HG03354 (cell line): ENCODE data around the gene PERM1.

Source experiments
- ATAC-seq: cut with Tn5 transposase; IDR thresholded peaks from one replicate; pipeline ENCODE4 v1.9.1; 2021; ENCODE audit warnings: mild to moderate bottlenecking; ENCODE audit not compliant: unreplicated experiment, poor library complexity, severe bottlenecking

PERM1 gene

GRCh38 chr1:969260-969855 is 12.5 kb downstream of the PERM1 start:
- no peak for ATAC-seq

- no peak for ATAC-seq
These were observed 14.2 kb downstream of the PERM1 start for GRCh38 chr1:967466-968343.

- ATAC-seq: peak; percentile 75
These were observed 15.1 kb downstream of the PERM1 start for GRCh38 chr1:966704-967300.

- ATAC-seq: peak; percentile 33
These were observed 15.7 kb downstream of the PERM1 start, which contains the start of gene PLEKHN1 for GRCh38 chr1:966135-966703. TSS of gene PLEKHN1 (plus strand) at chr1:966482. CDS start at chr1:966532, 50 bp downstream.

GRCh38 chr1:965526-966134 is 16.3 kb downstream of the PERM1 start:
- no peak for ATAC-seq

GRCh38 chr1:964691-965525 is 17.0 kb downstream of the PERM1 start:
- ATAC-seq: no peak

GRCh38 chr1:963746-964525 is 18.0 kb downstream of the PERM1 start:
- no peak for ATAC-seq

- ATAC-seq: no peak
These were observed 18.6 kb downstream of the PERM1 start for GRCh38 chr1:963301-963651.

- ATAC-seq: no peak
These were observed 19.3 kb downstream of the PERM1 start for GRCh38 chr1:962381-963300.

GRCh38 chr1:961132-961669 is 20.7 kb downstream of the PERM1 start:
- ATAC-seq: no peak

- ATAC-seq: peak; percentile 52
These were observed 21.3 kb downstream of the PERM1 start, which contains the start of gene KLHL17 for GRCh38 chr1:960363-961131. TSS of gene KLHL17 (plus strand) at chr1:960584. CDS start at chr1:960694, 110 bp downstream.

- ATAC-seq: peak; percentile 4
These were observed 22.0 kb downstream of the PERM1 start for GRCh38 chr1:959731-960362.

- peak; percentile 74 for ATAC-seq
These were observed 22.8 kb downstream of the PERM1 start, which contains the start of gene NOC2L for GRCh38 chr1:958823-959730. TSS of gene NOC2L (minus strand) at chr1:959256. CDS start at chr1:959240, 16 bp downstream.

- no peak for ATAC-seq
These were observed 25.3 kb downstream of the PERM1 start for GRCh38 chr1:956636-957035.

- ATAC-seq: no peak
These were observed 26.4 kb downstream of the PERM1 start for GRCh38 chr1:955474-955873.
